H9 (cell line): ENCODE results near the gene C2orf15. TPM values are rescaled to one million over a fixed set of nuclear protein-coding genes. Genes with fewer than 3 reads are reported as not detected.

Source experiments
- DNase-seq: peaks from one replicate; pipeline ENCODE4 v3.0.0-alpha.2; 2017
- H2AFZ ChIP-seq: one replicate; pipeline ENCODE4 v1.6.1; 2013; ENCODE audit warnings: mild to moderate bottlenecking, low read length, control low read depth, moderate library complexity
- H2AK5ac ChIP-seq: 2 replicates; pipeline ENCODE4 v1.6.1; 2013; ENCODE audit warnings: low read length, control low read depth, mixed read lengths; ENCODE audit not compliant: insufficient read length
- H2BK120ac ChIP-seq: one replicate; pipeline ENCODE4 v1.6.1; 2013; ENCODE audit warnings: low read depth, mild to moderate bottlenecking, low read length, control low read depth, inconsistent platforms; ENCODE audit not compliant: poor library complexity, severe bottlenecking
- H2BK12ac ChIP-seq: 2 replicates; pipeline ENCODE4 v1.6.1; 2013; ENCODE audit warnings: low read length, control low read depth, mixed read lengths, low read depth; ENCODE audit not compliant: insufficient read length
- H2BK15ac ChIP-seq: 2 replicates; pipeline ENCODE4 v1.6.1; 2013; ENCODE audit warnings: low read depth, low read length, control low read depth
- H2BK20ac ChIP-seq: one replicate; pipeline ENCODE4 v1.6.1; 2013; ENCODE audit warnings: low read depth, mild to moderate bottlenecking, low read length, control low read depth, inconsistent platforms; ENCODE audit not compliant: poor library complexity, severe bottlenecking
- H2BK5ac ChIP-seq: 2 replicates; pipeline ENCODE4 v1.6.1; 2013; ENCODE audit warnings: low read length, control low read depth, mixed read lengths; ENCODE audit not compliant: insufficient read length
- H3K14ac ChIP-seq: 2 replicates; pipeline ENCODE4 v1.6.1; 2013; ENCODE audit warnings: low read length, control low read depth; ENCODE audit not compliant: insufficient read depth
- H3K18ac ChIP-seq: 2 replicates; pipeline ENCODE4 v1.6.1; 2013; ENCODE audit warnings: low read depth, mild to moderate bottlenecking, mixed read lengths, low read length, control low read depth; ENCODE audit not compliant: insufficient read length
- H3K23ac ChIP-seq: 2 replicates; pipeline ENCODE4 v1.6.1; 2013; ENCODE audit warnings: low read length, control low read depth, mixed read lengths, low read depth; ENCODE audit not compliant: insufficient read length
- H3K23me2 ChIP-seq: 2 replicates; pipeline ENCODE4 v1.6.1; 2013; ENCODE audit warnings: low read depth, mild to moderate bottlenecking, mixed read lengths, low read length, control low read depth; ENCODE audit not compliant: insufficient read length, poor library complexity, severe bottlenecking
- H3K27ac ChIP-seq: 2 replicates; pipeline ENCODE4 v1.5.1; 2013; ENCODE audit warnings: low read length, control low read depth, mixed read lengths, low read depth; ENCODE audit not compliant: insufficient read length
- H3K27me3 ChIP-seq: 2 replicates; pipeline ENCODE4 v1.6.1; 2013; ENCODE audit warnings: low read length, control low read depth, inconsistent platforms; ENCODE audit not compliant: insufficient read depth
- H3K4ac ChIP-seq: 2 replicates; pipeline ENCODE4 v1.6.1; 2013; ENCODE audit warnings: low read depth, mild to moderate bottlenecking, control low read depth, inconsistent platforms, low read length, moderate library complexity
- H3K4me1 ChIP-seq: 2 replicates; pipeline ENCODE4 v1.6.1; 2013; ENCODE audit warnings: low read length, control low read depth, inconsistent platforms; ENCODE audit not compliant: insufficient read depth
- H3K4me2 ChIP-seq: 2 replicates; pipeline ENCODE4 v1.6.1; 2013; ENCODE audit warnings: low read length, control low read depth, mixed read lengths; ENCODE audit not compliant: insufficient read length, insufficient read depth
- H3K56ac ChIP-seq: 2 replicates; pipeline ENCODE4 v1.6.1; 2013; ENCODE audit warnings: low read depth, mild to moderate bottlenecking, mixed read lengths, low read length, control low read depth; ENCODE audit not compliant: insufficient read length
- H3K79me1 ChIP-seq: 2 replicates; pipeline ENCODE4 v1.6.1; 2013; ENCODE audit warnings: low read depth, mild to moderate bottlenecking, moderate library complexity, low read length, control low read depth, inconsistent platforms; ENCODE audit not compliant: insufficient read depth, poor library complexity, severe bottlenecking
- H3K79me2 ChIP-seq: 2 replicates; pipeline ENCODE4 v1.6.1; 2013; ENCODE audit warnings: low read length, control low read depth, inconsistent platforms; ENCODE audit not compliant: insufficient read depth
- H3K9ac ChIP-seq: 2 replicates; pipeline ENCODE4 v1.6.1; 2013; ENCODE audit warnings: low read length, control low read depth, mixed read lengths; ENCODE audit not compliant: insufficient read length; ENCODE audit errors: extremely low read depth
- H3K9me3 ChIP-seq: one replicate; pipeline ENCODE4 v1.6.1; 2013; ENCODE audit warnings: low read depth, low read length, inconsistent platforms; ENCODE audit not compliant: control insufficient read depth
- H3T11ph ChIP-seq: one replicate; pipeline ENCODE4 v1.6.1; 2013; ENCODE audit warnings: mild to moderate bottlenecking, low read length, control low read depth, inconsistent platforms
- H4K20me1 ChIP-seq: one replicate; pipeline ENCODE4 v1.6.1; 2013; ENCODE audit not compliant: control insufficient read depth, insufficient read length, insufficient read depth
- H4K5ac ChIP-seq: 2 replicates; pipeline ENCODE4 v1.6.1; 2013; ENCODE audit warnings: low read depth, mild to moderate bottlenecking, mixed read lengths, low read length, control low read depth; ENCODE audit not compliant: insufficient read length
- H4K8ac ChIP-seq: replicated peaks from 2 replicates; pipeline ENCODE4 v1.6.1; 2013; ENCODE audit warnings: low read length, control low read depth, mixed read lengths, low read depth; ENCODE audit not compliant: insufficient read length
- H4K91ac ChIP-seq: 2 replicates; pipeline ENCODE4 v1.6.1; 2013; ENCODE audit warnings: low read depth, mild to moderate bottlenecking, moderate library complexity, mixed read lengths, low read length, control low read depth; ENCODE audit not compliant: insufficient read length
- H3K27ac Mint-ChIP-seq, 3 experiments: 2 replicates in 2 of 3; 3 replicates in 1 of 3; pipeline ENCODE4 v1.8.0; 2020 to 2021; ENCODE audit warnings: mixed read lengths in 3 of 3, mild to moderate bottlenecking in 1 of 3, moderate library complexity in 1 of 3
- H3K27me3 Mint-ChIP-seq: 2 replicates; pipeline ENCODE4 v1.8.0; 2021; ENCODE audit warnings: low read depth, mild to moderate bottlenecking, moderate library complexity, mixed read lengths
- H3K36me3 Mint-ChIP-seq, 3 experiments: 2 replicates in 2 of 3; 3 replicates in 1 of 3; pipeline ENCODE4 v1.8.0; 2020 to 2021; ENCODE audit warnings: low read depth in 3 of 3, mixed read lengths in 3 of 3; ENCODE audit not compliant: insufficient read depth in 1 of 3
- H3K4me1 Mint-ChIP-seq, 2 experiments: 2 replicates each; pipeline ENCODE4 v1.8.0; 2020; ENCODE audit warnings: mixed read lengths in 2 of 2
- H3K4me3 Mint-ChIP-seq, 2 experiments: 2 replicates in 1 of 2; 3 replicates in 1 of 2; pipeline ENCODE4 v1.8.0; 2020 to 2021; ENCODE audit warnings: mild to moderate bottlenecking in 2 of 2, mixed read lengths in 2 of 2, moderate library complexity in 1 of 2
- H3K9me3 Mint-ChIP-seq, 2 experiments: 2 replicates in 1 of 2; 3 replicates in 1 of 2; pipeline ENCODE4 v1.8.0; 2020; ENCODE audit warnings: mild to moderate bottlenecking in 2 of 2, mixed read lengths in 2 of 2, moderate library complexity in 1 of 2
- WGBS: extraction: QIAGEN DNeasy Blood & Tissue Kit; methylation state at CpG from one replicate; pipeline ENCODE4 v1.1.7; 2013; ENCODE audit warnings: missing lambda C conversion rate, low lambda C conversion rate, mixed read lengths; ENCODE audit not compliant: insufficient read length; ENCODE audit errors: extremely low coverage; 5-methylcytosine and 5-hydroxymethylcytosine counted together
- total RNA-seq: library from RNA; stranded (reverse); gene quantifications from 2 replicates; pipeline ENCODE4 v1.2.1, GENCODE V29; 2021
- TF ChIP-seq, protein P1 (sequence below): fragments of 200-600 bp; sonication (generic); conservative IDR thresholded peaks from 3 replicates; pipeline ENCODE4 v1.8.0; 2021; ENCODE audit warnings: antibody characterized with exemption, mild to moderate bottlenecking

C2orf15 gene
- total RNA-seq, 1 experiment from 2014 or later: 6.2 TPM

DNA sequence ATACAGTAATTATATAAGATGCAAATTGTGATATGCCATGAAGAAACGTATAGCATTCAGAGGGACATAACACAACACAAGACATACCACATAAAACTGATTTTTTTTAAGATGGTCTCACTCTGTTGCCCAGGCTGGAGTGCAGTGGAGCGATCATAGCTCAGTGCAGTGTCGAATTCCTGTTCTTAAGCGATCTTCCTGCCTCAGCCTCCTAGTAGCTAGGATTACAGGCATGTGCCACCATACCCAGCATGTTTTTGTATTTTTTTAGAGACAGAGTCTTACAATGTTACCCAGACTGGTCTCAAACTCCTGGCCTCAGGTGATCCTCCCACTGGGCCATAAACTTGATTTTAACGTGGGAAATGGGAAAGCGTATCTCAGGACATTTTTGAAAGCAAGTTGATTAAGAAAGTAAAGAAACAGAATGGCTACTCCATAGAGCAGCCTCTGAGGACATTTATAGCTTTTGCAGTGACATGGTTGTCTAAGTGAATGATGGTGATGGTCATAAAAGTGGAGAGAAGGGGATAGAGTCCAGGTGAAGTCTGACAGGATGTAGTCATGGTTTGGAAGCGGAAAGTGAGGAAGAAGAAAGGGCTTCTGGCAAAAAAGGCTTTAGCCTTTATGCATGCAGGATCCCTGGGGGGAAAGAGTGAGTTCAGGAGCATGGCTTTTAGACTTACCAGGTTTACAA is 10.8 kb downstream of the C2orf15 start:
- Histone ChIP-seq H3K9me3 (no peaks in the 10 kb centered on the region), H3K56ac (no peak overlapping the region), H4K5ac (no peak overlapping the region), H3K79me1 (no peaks in the 10 kb centered on the region), H3K14ac (no peak overlapping the region), H2BK120ac (no peak overlapping the region), H4K20me1 (peaks cover 2% of the 10 kb centered on the region), H4K8ac (no peak overlapping the region), H3K4me1 (0 out of 2 replicates have a peak, but pooled peaks cover 2% of the 10 kb centered on the region), H2BK12ac (no peak overlapping the region), H3K23ac (no peak overlapping the region), H3K23me2 (peaks cover 14% of the 10 kb centered on the region), H4K91ac (no peak overlapping the region), H3T11ph (no peak overlapping the region), H2BK15ac (no peak overlapping the region), H3K9ac (no peak overlapping the region), H3K4me2 (no peak overlapping the region), H2BK20ac (no peak overlapping the region), H3K79me2 (no peaks in the 10 kb centered on the region), H3K27me3 (no peaks in the 10 kb centered on the region), H3K4ac (no peak overlapping the region), H3K27ac (no peak overlapping the region), H2BK5ac (no peak overlapping the region), H3K18ac (no peak overlapping the region), H2AFZ (no peak overlapping the region), H2AK5ac (no peak overlapping the region)
- no peak overlapping the region for H3K27ac Mint-ChIP-seq
- TF ChIP-seq, protein P1, sequence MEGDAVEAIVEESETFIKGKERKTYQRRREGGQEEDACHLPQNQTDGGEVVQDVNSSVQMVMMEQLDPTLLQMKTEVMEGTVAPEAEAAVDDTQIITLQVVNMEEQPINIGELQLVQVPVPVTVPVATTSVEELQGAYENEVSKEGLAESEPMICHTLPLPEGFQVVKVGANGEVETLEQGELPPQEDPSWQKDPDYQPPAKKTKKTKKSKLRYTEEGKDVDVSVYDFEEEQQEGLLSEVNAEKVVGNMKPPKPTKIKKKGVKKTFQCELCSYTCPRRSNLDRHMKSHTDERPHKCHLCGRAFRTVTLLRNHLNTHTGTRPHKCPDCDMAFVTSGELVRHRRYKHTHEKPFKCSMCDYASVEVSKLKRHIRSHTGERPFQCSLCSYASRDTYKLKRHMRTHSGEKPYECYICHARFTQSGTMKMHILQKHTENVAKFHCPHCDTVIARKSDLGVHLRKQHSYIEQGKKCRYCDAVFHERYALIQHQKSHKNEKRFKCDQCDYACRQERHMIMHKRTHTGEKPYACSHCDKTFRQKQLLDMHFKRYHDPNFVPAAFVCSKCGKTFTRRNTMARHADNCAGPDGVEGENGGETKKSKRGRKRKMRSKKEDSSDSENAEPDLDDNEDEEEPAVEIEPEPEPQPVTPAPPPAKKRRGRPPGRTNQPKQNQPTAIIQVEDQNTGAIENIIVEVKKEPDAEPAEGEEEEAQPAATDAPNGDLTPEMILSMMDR: no peak
- H3K4me1 Mint-ChIP-seq: peaks cover 12 to 17% of the 10 kb centered on the region in 2 experiments
- H3K27me3 Mint-ChIP-seq: no peaks in the 10 kb centered on the region
- no CpG with 5 or more reads among the region's 7 CpGs for WGBS
- no peak for DNase-seq
- H3K36me3 Mint-ChIP-seq: peaks cover 3 to 11% (median 7%) of the 10 kb centered on the region in 3 experiments; a peak in 6 of 7 replicates
- H3K4me3 Mint-ChIP-seq: no peak overlapping the region
- H3K9me3 Mint-ChIP-seq: no peaks in the 10 kb centered on the region
